CD4-positive, alpha-beta T cell (primary cell): ENCODE data around the gene ARHGAP10. TPM values are rescaled to one million over a fixed set of nuclear protein-coding genes. Genes with fewer than 3 reads are reported as not detected.

Experiments used
- ATAC-seq: fragments of 200-7000 bp; cut with Tn5 transposase; one replicate; pipeline ENCODE4 v1.10.0; 2022; ENCODE audit warnings: mild to moderate bottlenecking; ENCODE audit not compliant: poor library complexity
- CTCF ChIA-PET: fragments of 350-600 bp; sonication (Branson Sonifier 250); formaldehyde crosslinking; loops from one replicate; lab custom pipeline; 2021; ENCODE audit warnings: antibody characterized with exemption, inconsistent platforms; lab: Charles Lee
- POLR2A ChIA-PET: fragments of 350-600 bp; sonication (Branson Sonifier 250); formaldehyde crosslinking; loops from one replicate; lab custom pipeline; 2021; ENCODE audit warnings: antibody characterized with exemption, inconsistent platforms; lab: Charles Lee
- DNase-seq, 14 experiments: peaks; one replicate each; pipeline ENCODE4 v3.0.0-alpha.2; 2013 to 2020; ENCODE audit warnings: mixed read lengths in 2 of 14
- H3K27ac ChIP-seq, 2 donors: one replicate each; pipeline versions ENCODE4 v1.5.1 to v1.7.0; 2013; ENCODE audit warnings: low read length in 2 of 2, low read depth in 1 of 2, mild to moderate bottlenecking in 1 of 2
- H3K27me3 ChIP-seq, 2 experiments: 1 replicate in 1 of 2; 2 replicates in 1 of 2; pipeline versions ENCODE4 v1.6.1 to v1.7.0; 2013; ENCODE audit warnings: low read length in 2 of 2, control low read depth in 1 of 2, mild to moderate bottlenecking in 1 of 2, moderate library complexity in 1 of 2; ENCODE audit not compliant: insufficient read depth in 2 of 2, control insufficient read depth in 1 of 2
- H3K36me3 ChIP-seq: one replicate; pipeline ENCODE4 v1.6.1; 2013; ENCODE audit warnings: low read length, control low read depth; ENCODE audit not compliant: insufficient read depth
- H3K4me1 ChIP-seq: one replicate; pipeline ENCODE4 v1.6.1; 2013; ENCODE audit warnings: low read length, control low read depth; ENCODE audit not compliant: insufficient read depth
- H3K4me3 ChIP-seq: one replicate; pipeline ENCODE4 v1.5.1; 2013; ENCODE audit warnings: mild to moderate bottlenecking, low read length, moderate library complexity
- H3K9me3 ChIP-seq, 2 experiments: 1 replicate in 1 of 2; 2 replicates in 1 of 2; pipeline versions ENCODE4 v1.6.1 to v1.7.0; 2013; ENCODE audit warnings: low read length in 2 of 2, mild to moderate bottlenecking in 2 of 2, control low read depth in 1 of 2, moderate library complexity in 1 of 2; ENCODE audit not compliant: control insufficient read depth in 1 of 2, insufficient read depth in 1 of 2
- H3K27ac Mint-ChIP-seq: one replicate; pipeline ENCODE4 v1.8.0; 2020; ENCODE audit warnings: mixed read lengths
- H3K27me3 Mint-ChIP-seq: one replicate; pipeline ENCODE4 v1.8.0; 2021; ENCODE audit warnings: mixed read lengths
- H3K36me3 Mint-ChIP-seq: one replicate; pipeline ENCODE4 v1.8.0; 2021; ENCODE audit warnings: low read depth, mixed read lengths
- H3K4me1 Mint-ChIP-seq: one replicate; pipeline ENCODE4 v1.8.0; 2021; ENCODE audit warnings: low read depth, mixed read lengths
- H3K4me3 Mint-ChIP-seq: one replicate; pipeline ENCODE4 v1.8.0; 2020; ENCODE audit warnings: mild to moderate bottlenecking, mixed read lengths
- H3K9me3 Mint-ChIP-seq: one replicate; pipeline ENCODE4 v1.8.0; 2020; ENCODE audit warnings: mixed read lengths
- CTCF ChIP-seq: fragments of 200-600 bp; IDR thresholded peaks from one replicate; pipeline ENCODE4 v1.8.0; 2022; ENCODE audit warnings: antibody characterized with exemption, mild to moderate bottlenecking
- intact Hi-C, 2 experiments: fragments of 100-400 bp; cut with DNase I in 1 of 2; cut with micrococcal nuclease in 1 of 2; formaldehyde crosslinking; loops; one replicate each; pipeline versions ENCODE4 v1.15.1 to v1.9.0; 2023 to 2025; cut with DNase I, micrococcal nuclease
- total RNA-seq, 174 experiments: library from RNA in 2 of 174; stranded (reverse) in 2 of 174; gene quantifications; one replicate each; pipeline ENCODE4 v1.2.3 and lab custom pipeline; 2021 to 2026

The ARHGAP10 gene
- total RNA-seq, 2 experiments from 2014 or later: 5.6 to 5.7 TPM

- POLR2A ChIA-PET: no interaction called here
- CTCF ChIA-PET: interaction anchor here (0.7 kb wide), 1 partner anchor 100 kb away, joined by 3 read pairs; no protein-coding TSS in a partner anchor
- H3K9me3 Mint-ChIP-seq: peaks cover 4% of the 10 kb centered on the region
- peaks cover 20% of the 10 kb centered on the region for H3K36me3 Mint-ChIP-seq
- no peaks in the 10 kb centered on the region for H3K27me3 ChIP-seq
- H3K27ac Mint-ChIP-seq: no peak overlapping the region
- no peak for TF ChIP-seq CTCF
- ATAC-seq (no peak), DNase-seq (no peak)
- H3K36me3 ChIP-seq: no peaks in the 10 kb centered on the region
- H3K4me1 ChIP-seq: no peaks in the 10 kb centered on the region
- H3K4me1 Mint-ChIP-seq: no peaks in the 10 kb centered on the region
- H3K27me3 Mint-ChIP-seq: no peaks in the 10 kb centered on the region
- no peak overlapping the region for H3K27ac ChIP-seq
- intact Hi-C loops: no loop called here
- no peaks in the 10 kb centered on the region for H3K9me3 ChIP-seq
- no peak overlapping the region for H3K4me3 ChIP-seq
- H3K4me3 Mint-ChIP-seq: no peak overlapping the region
Observed at GRCh38 chr4:147957446-147957845, 225.6 kb downstream of the ARHGAP10 start.

- TF ChIP-seq CTCF: no peak
- H3K4me1 Mint-ChIP-seq: no peaks in the 10 kb centered on the region
- no peaks in the 10 kb centered on the region for H3K36me3 ChIP-seq
- peaks cover 4% of the 10 kb centered on the region for H3K9me3 Mint-ChIP-seq
- no peaks in the 10 kb centered on the region for H3K27me3 ChIP-seq
- H3K36me3 Mint-ChIP-seq: peaks cover 16% of the 10 kb centered on the region
- H3K27me3 Mint-ChIP-seq: no peaks in the 10 kb centered on the region
- no peak overlapping the region for H3K4me3 ChIP-seq
- no peak overlapping the region for H3K27ac Mint-ChIP-seq
- ATAC-seq: no peak
- no peaks in the 10 kb centered on the region for H3K9me3 ChIP-seq
- no peaks in the 10 kb centered on the region for H3K4me1 ChIP-seq
- DNase-seq: no peak
- ChIA-PET POLR2A (no interaction called here), CTCF (interaction anchor here (0.7 kb wide), 1 partner anchor 100 kb away, joined by 3 read pairs; no protein-coding TSS in a partner anchor)
- intact Hi-C loops: no loop called here
- H3K4me3 Mint-ChIP-seq: no peak overlapping the region
- H3K27ac ChIP-seq: no peak overlapping the region
Observed at GRCh38 chr4:147958057-147958456, 226.2 kb downstream of the ARHGAP10 start.

- Histone ChIP-seq H3K27ac (no peak overlapping the region), H3K9me3 (no peaks in the 10 kb centered on the region), H3K4me3 (no peak overlapping the region), H3K4me1 (no peaks in the 10 kb centered on the region), H3K36me3 (no peaks in the 10 kb centered on the region), H3K27me3 (no peaks in the 10 kb centered on the region)
- Mint-ChIP-seq H3K4me1 (no peaks in the 10 kb centered on the region), H3K36me3 (peaks cover 11% of the 10 kb centered on the region), H3K4me3 (no peak overlapping the region), H3K9me3 (peaks cover 4% of the 10 kb centered on the region), H3K27me3 (no peaks in the 10 kb centered on the region), H3K27ac (no peak overlapping the region)
- intact Hi-C loops: no loop called here
- no peak for ATAC-seq
- no peak for TF ChIP-seq CTCF
- ChIA-PET POLR2A (interaction anchor here (0.6 kb wide), 1 partner anchor 1787 kb away, joined by 3 read pairs; no protein-coding TSS in a partner anchor), CTCF (no interaction called here)
- no peak for DNase-seq
Observed at GRCh38 chr4:147958489-147959065, 226.7 kb downstream of the ARHGAP10 start.
